ENCODE results near the gene NDC1.
A peak's percentile ranks its signal among the peaks of the same experiment; 100 is the strongest.
"Not testable (repeated sequence)": the region's sequence is repeated elsewhere in the genome, so short reads cannot be mapped to it uniquely, and the experiment has no call there.

NDC1 gene

GRCh38 chr1:53826367-53826766 lies 11.7 kb downstream of the NDC1 start:
- DNase-seq (ENCODE audit: low read depth in 2 of 2): no peak

- no peak for DNase-seq (ENCODE audit: low read depth in 2 of 2)
Measured at GRCh38 chr1:53825306-53825705, 12.8 kb downstream of the NDC1 start.

- DNase-seq (ENCODE audit: low read depth in 2 of 2): no peak
Measured at GRCh38 chr1:53822931-53823330, 15.2 kb downstream of the NDC1 start.

- no peak for DNase-seq (ENCODE audit: low read depth in 2 of 2)
Measured at GRCh38 chr1:53821380-53821779, 16.7 kb downstream of the NDC1 start.

GRCh38 chr1:53819387-53819786 lies 18.7 kb downstream of the NDC1 start:
- no peak for DNase-seq (ENCODE audit: low read depth in 2 of 2)

- DNase-seq (ENCODE audit: low read depth in 2 of 2): not testable (repeated sequence)
Measured at GRCh38 chr1:53816584-53816983, 21.5 kb downstream of the NDC1 start.

- not testable (repeated sequence) for DNase-seq (ENCODE audit: low read depth in 2 of 2)
Measured at GRCh38 chr1:53815484-53815883, 22.6 kb downstream of the NDC1 start.

GRCh38 chr1:53811414-53811851 lies 26.7 kb downstream of the NDC1 start:
- DNase-seq (ENCODE audit: low read depth in 2 of 2): peak; percentile 4 to 15

GRCh38 chr1:53810497-53810896 lies 27.6 kb downstream of the NDC1 start:
- DNase-seq (ENCODE audit: low read depth in 2 of 2): no peak

- DNase-seq (ENCODE audit: low read depth in 2 of 2): no peak
Measured at GRCh38 chr1:53810007-53810406, 28.1 kb downstream of the NDC1 start.

GRCh38 chr1:53807916-53808315 lies 30.2 kb downstream of the NDC1 start:
- no peak for DNase-seq (ENCODE audit: low read depth in 2 of 2)

- DNase-seq (ENCODE audit: low read depth in 2 of 2): no peak
Measured at GRCh38 chr1:53804791-53805505, 33.1 kb downstream of the NDC1 start.

- no peak for DNase-seq (ENCODE audit: low read depth in 2 of 2)
Measured at GRCh38 chr1:53804181-53804580, 33.9 kb downstream of the NDC1 start.

- no peak for DNase-seq (ENCODE audit: low read depth in 2 of 2)
Measured at GRCh38 chr1:53800621-53801020, 37.5 kb downstream of the NDC1 start.

GRCh38 chr1:53799141-53799540 lies 39.0 kb downstream of the NDC1 start:
- DNase-seq (ENCODE audit: low read depth in 2 of 2): no peak

- no peak for DNase-seq (ENCODE audit: low read depth in 2 of 2)
Measured at GRCh38 chr1:53792806-53793205, 45.3 kb downstream of the NDC1 start.

GRCh38 chr1:53787655-53788054 lies 50.4 kb downstream of the NDC1 start:
- DNase-seq (ENCODE audit: low read depth in 2 of 2): no peak

GRCh38 chr1:53783056-53783455 lies 55.0 kb downstream of the NDC1 start:
- DNase-seq (ENCODE audit: low read depth in 2 of 2): peak in 1 of 2 donors; percentile 2

- no peak for DNase-seq (ENCODE audit: low read depth in 2 of 2)
Measured at GRCh38 chr1:53781654-53782053, 56.4 kb downstream of the NDC1 start.

- no peak for DNase-seq (ENCODE audit: low read depth in 2 of 2)
Measured at GRCh38 chr1:53777272-53777671, 60.8 kb downstream of the NDC1 start.

- no peak for DNase-seq (ENCODE audit: low read depth in 2 of 2)
Measured at GRCh38 chr1:53771648-53772047, 66.4 kb downstream of the NDC1 start.

- no peak for DNase-seq (ENCODE audit: low read depth in 2 of 2)
Measured at GRCh38 chr1:53769780-53770179, 68.3 kb downstream of the NDC1 start.

GRCh38 chr1:53769184-53769583 lies 68.9 kb downstream of the NDC1 start:
- DNase-seq (ENCODE audit: low read depth in 2 of 2): no peak

GRCh38 chr1:53766831-53767405 lies 71.2 kb downstream of the NDC1 start:
- no peak for DNase-seq (ENCODE audit: low read depth in 2 of 2)
